ENCODE results near the gene DSC1.

DNA sequence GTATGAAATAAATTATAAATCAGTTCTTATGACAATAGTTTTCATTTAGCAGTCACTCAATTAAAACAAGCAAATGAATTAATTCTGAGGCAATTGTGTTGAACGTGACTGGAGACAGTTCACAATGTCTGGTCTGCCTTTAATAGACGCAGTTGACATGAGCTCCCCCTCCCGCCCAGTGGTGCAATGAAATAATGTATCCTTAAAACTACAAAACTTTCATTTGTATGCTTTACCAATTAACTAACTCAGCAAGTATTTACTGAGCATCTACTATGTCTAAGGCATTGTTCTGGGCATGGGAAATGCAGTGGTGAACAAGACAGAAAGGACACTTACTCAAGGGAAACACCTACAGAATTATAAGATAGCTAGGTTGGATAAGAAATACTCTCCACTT is 56.9 kb downstream of the DSC1 start:
- TF ChIP-seq, protein P1, sequence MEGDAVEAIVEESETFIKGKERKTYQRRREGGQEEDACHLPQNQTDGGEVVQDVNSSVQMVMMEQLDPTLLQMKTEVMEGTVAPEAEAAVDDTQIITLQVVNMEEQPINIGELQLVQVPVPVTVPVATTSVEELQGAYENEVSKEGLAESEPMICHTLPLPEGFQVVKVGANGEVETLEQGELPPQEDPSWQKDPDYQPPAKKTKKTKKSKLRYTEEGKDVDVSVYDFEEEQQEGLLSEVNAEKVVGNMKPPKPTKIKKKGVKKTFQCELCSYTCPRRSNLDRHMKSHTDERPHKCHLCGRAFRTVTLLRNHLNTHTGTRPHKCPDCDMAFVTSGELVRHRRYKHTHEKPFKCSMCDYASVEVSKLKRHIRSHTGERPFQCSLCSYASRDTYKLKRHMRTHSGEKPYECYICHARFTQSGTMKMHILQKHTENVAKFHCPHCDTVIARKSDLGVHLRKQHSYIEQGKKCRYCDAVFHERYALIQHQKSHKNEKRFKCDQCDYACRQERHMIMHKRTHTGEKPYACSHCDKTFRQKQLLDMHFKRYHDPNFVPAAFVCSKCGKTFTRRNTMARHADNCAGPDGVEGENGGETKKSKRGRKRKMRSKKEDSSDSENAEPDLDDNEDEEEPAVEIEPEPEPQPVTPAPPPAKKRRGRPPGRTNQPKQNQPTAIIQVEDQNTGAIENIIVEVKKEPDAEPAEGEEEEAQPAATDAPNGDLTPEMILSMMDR (IDR thresholded peaks at IDR 0.05): no peak
- TF ChIP-seq POLR2AphosphoS5 (IDR thresholded peaks at IDR 0.05): no peak
